Myocyte (in vitro differentiated cells): ENCODE data around the gene ELFN1. TPM values are rescaled to one million over a fixed set of nuclear protein-coding genes. Genes with fewer than 3 reads are reported as not detected.
"Not testable (repeated sequence)": the region's sequence is repeated elsewhere in the genome, so short reads cannot be mapped to it uniquely, and the experiment has no call there.

Source experiments
- DNase-seq: peaks from one replicate; pipeline ENCODE4 v3.0.0-alpha.2; 2012; ENCODE audit warnings: low read depth
- total RNA-seq: library from RNA; depleted of rRNA; stranded (reverse); fragments of >200 nt; gene quantifications from 2 replicates; pipeline ENCODE4 v1.2.3, GENCODE V29; 2014

Gene ELFN1
- total RNA-seq, 1 donor from 2014 or later, result not detected

DNA sequence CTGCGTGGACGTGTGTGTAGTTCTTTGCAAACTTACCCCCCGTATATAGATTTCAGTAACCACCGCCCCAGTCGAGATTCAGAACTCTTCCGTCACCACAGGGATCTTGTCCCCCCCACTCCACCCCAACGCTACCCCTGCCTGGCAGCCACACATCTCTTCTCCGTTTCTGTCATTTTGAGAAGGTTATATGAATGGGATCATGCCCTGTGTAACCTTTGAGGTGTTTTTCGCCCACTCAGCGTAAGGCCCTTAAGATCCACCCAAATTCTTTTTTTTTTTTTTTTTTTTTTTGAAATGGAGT is 83.4 kb downstream of the ELFN1 start:
- no peak for DNase-seq

DNA sequence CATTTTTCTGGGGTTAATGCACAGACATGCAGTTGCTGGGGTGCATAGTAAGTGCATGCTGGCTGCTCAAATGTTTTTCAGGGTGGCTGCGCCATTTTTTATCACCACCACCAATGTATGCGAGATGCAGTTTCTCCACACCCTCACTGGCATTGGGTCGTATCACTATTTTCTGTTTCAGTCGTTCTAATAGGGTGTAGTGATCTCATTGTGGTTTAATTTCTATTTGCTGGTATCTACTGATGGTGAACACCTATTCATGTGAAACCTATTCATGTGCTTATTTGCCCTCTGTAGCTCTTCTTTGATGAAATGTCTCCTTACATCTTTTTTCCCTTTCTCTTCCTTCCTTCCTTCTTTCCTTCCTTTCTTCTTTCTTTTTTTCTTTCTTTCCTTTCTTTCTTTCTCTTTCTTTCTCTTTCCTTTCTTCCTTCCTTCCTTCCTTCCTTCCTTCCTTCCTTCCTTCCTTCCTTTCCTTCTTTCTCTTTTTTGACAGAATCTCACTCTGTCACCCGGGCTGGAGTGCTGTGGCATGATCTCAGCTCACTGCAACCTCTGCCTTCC is 84.3 kb downstream of the ELFN1 start:
- DNase-seq, result no peak

DNA sequence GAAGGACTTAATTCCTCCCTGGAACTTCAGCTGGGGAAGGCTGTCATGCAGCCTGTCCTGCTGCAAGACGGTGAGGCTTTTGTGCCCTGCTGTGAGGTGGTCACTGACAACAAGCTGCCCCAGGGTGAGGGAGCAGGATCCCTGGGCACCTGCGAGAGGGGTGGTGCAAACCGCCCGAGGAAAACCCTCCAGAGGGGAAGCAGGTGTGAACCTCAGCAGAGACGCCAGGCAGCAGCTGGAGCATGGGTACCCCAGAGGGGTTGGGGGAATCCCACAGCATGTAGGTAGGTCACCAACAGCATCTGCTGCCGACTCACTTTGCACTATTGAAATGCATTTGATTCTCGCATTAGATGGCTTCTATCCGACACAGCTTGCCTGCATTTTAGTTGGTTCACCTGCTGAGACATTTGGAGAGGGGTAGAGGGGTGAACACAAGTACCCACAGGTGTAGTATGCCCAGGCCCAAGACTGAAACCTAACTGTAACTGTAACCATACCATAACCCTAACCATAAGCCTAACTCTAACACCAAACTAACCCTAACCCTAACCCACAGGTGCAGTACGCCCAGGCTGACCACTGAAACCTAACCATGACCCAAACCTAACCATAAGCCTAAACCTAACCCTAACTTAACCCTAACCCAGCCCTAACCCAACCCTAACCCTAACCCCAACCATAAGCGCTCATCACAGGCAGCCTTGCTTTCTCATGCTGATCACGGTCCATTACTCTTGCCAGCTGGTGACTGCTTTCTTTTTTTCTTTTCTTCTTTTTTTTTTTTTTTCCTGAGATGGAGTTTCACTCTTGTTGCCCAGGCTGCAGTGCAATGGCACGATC is 85.9 kb downstream of the ELFN1 start:
- no peak for DNase-seq

DNA sequence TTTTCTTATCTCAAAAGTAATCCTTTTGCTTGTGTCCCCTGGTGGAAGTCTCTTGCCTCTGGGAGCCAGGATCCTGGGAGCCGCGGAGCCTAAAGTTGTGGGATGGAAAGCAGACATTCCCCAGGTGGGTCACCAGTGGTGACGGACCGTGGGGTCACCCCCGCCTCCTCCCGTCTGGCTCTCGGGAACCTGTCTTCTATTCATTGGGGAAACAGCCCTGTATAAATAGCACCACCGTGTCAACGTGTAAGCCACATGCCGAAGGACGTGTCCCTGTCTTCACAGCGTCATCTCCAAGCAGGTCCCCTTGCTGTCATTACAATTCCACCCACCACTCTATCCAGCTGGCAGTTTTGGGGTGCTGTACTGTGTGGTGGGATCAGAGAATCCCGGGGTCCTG is 87.5 kb downstream of the ELFN1 start:
- DNase-seq, result no peak

DNA sequence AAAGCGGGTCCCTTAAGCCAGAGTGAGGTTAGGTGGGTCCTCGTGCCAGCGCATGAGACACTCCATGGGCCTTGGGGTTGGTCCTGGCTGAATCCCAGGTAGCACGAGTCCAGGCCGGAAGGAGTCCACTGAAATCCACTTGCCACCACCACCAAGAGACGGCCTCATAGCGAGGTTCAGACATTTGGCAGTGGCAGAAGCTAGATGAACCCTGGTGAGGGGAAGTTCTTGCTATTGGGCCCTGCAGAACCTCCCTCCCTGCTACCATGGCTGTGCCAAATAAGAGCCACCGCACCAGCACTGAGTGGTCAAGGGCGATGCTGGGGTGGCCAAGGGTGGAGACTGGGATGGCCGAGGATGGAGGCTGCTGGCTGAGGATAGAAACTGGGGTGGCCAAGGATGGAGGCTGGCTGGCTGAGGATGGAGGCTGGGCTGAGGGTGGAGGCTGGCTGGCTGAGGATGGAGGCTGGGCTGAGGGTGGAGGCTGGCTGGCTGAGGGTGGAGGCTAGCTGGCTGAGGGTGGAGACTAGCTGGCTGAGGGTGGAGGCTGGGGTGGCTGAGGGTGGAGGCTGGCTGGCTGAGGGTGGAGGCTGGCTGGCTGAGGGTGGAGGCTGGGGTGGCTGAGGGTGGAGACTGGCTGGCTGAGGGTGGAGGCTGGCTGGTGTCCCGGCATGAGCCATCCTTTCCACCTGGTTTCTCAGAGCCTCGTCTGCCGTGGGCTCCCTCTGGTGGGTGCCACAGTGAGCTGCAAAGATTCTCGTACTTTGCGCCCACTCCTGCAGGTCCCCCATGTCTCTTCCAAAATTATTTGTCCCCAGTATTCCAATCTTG is 88.2 kb downstream of the ELFN1 start:
- DNase-seq, result peak; percentile 48

DNA sequence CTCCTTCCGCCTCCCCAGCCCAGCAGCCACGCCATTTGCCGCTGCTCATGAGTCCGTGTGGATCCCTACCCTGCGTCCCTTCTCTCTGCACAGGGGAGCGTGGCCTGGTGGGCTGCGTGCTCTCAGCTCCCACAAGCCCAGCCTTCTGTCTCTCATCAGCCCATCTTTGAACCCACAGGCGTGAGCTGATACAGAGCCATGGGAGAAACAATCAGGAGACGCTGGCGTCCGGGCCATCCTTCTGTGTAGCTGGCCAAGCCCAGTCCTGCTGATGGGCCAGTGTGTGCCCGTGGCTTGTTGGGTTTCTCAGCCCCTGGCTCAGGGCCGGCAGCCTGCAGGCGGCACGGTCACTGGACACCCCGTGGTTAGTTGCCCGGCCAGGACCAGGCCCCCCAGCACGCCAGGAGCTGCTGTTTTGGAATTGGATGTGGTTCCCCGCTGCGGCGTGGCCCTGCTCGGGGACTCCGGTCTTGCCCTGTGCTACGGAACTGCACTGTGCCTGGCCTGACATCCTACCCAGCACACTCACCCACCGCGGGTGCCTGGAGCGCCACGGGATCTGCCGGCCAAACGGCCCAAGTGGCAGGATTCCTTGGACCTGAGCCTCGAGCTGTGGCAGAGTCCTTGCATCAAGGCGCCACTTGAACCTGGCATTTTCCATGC is 88.9 kb downstream of the ELFN1 start:
- no peak for DNase-seq

DNA sequence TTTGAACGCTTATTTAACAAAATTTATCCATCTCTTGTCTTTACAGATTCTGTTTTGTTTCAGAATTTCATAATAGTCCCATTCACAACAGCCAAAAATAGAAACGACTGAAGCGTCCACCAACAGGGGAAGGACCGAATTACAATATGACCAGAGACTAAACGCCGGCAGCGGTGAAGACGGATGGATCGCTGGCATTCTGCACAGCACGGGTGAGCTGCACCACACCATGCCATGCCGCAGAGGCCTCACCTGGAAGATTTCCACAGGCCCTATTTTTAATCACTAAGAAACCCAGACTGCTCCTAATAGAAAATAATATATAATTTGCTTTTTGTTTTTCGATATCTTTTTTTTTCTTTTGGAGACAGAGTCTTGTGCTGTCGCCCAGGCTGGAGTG is 91.0 kb downstream of the ELFN1 start:
- DNase-seq, result no peak

DNA sequence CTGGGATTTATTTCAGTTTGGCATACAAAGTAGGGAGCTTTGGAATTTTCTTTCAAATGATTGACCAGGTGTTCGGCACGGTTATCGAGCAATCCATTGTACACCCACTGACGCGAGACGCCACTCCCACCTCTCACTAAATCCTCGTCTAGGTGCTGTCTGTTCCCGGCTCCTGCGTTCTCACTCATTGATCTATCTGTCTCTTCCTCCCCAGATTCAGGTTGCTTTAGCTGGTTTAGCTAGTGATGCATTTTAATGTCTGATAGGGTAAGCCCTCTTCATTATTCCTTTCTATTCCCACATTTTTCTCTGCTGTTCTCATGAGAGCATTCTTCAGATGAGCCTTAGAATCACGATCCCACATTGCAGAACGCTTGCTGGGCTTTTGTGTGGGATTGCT is 91.7 kb downstream of the ELFN1 start:
- DNase-seq, result no peak

DNA sequence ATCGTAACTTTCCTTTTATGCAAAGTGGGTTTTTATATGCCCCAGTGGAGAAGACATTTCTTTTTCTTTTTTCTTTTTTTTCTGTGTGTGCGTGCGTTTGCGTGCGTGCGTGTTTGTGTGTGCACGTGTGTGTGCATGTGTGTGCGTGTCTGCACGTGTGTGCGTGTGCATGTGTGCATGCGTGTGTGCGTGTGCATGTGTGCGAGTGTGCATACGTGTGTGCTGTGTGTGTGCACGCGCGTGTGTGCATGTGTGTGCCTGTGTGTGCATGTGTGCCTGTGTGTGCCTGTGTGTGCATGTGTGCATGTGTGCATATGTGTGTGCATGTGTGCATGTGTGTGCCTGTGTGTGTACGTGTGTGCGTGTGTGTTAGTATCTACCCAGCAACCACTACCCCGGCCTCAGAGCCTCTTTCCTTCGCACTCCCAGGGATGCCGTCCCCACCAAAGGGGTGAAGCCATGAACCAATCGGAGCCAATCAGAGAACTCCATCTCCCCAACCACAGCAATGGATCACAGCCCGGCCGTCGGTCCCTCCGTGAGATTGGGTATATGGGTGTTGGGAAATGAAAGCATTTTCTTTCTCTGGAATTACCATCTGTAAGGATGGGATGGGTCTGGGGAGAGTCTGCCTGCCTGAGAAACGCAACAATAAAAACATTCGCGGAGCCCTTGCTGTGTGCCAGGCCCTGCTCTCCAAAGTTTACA is 92.3 kb downstream of the ELFN1 start:
- DNase-seq, result no peak

DNA sequence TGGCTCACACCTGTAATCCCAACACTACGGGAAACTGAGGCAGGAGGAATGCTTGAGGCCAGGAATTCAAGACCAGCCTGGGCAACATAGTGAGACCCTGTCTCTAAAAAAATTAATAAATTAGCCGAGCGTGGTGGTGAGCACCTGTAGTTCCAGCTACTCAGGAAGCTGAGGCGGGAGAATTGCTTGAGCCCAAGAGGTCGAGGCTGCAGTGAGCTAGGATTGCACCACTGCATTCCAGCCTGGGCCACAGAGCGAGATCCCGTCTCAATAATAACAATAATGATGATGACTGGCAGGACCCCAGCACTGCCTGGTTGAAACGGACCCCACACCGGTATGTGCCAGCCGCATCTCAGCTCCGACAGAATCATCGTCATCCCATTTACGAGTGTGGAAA is 93.0 kb downstream of the ELFN1 start:
- no peak for DNase-seq

DNA sequence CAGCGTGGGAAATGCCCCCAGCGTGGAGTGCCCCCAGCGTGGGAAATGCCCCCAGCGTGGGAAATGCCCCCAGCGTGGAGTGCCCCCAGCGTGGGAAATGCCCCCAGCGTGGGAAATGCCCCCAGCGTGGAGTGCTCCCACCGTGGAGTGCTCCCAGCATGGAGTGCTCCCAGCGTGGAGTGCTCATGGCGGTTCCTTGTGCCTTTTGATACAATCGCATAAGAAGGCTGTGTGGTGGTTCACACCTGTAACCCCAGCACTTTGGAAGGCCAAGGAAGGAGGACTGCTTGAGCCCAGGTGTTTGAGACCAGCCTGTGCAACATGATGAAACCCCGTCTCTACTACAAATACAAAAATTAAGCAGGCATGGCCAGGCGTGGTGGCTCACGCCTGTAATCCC is 93.8 kb downstream of the ELFN1 start:
- not testable (repeated sequence) for DNase-seq

DNA sequence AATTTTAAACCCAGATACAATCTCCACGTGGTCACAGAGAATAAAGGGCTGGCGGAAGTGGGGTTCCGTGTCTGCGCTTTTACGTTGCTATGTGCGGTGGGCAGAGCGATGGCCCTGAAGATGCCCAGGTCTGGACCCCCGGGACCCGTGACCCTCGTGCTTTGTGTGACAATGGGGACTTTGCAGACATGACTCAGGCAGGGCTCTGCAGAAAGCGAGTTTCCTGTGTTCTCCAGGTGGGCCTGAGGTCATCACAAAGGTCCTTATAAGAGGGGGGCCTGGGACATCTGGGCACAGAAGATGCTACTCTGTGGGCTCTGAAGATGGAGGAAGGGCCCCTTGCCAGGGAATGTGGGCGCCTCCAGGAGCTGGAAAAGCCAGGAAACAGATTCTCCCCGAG is 95.3 kb downstream of the ELFN1 start:
- no peak for DNase-seq

DNA sequence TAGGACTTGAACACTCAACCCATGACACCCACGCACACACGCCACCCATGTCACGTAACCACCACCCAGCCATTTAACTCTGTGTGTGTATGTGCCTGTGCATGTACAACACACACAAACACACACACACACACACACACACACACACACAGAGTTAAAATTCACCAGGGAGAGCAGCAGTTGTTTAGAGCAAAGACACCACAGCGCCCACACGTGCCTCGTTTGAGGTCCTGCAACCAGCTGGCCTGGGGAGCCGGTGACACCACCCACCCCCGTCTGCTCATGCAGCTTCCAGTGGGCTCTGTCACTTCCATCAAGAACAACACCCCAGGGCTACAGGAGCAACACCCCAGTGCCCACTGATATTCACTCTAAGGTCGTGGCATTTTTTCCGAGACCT is 97.4 kb downstream of the ELFN1 start:
- DNase-seq, result no peak

DNA sequence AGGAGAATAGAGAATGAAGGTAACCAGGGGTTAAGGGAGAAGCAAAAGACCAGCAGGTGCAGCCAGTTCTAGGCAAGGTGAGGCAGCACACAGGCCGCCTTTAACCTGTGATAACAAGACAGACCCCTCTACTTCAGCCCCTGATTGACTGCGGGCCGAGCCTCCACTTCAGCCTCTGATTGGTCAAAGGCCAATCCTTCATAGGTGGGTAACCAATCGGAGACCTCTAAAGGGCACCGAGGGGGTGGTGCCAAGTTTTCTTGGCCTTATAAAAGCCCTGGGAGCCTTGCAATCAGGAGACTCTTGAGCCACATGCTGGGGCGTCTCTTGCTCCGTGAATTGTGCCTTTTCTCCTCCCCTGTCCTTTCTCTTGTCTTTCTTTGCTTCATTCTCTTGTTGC is 98.8 kb downstream of the ELFN1 start:
- DNase-seq, result no peak

DNA sequence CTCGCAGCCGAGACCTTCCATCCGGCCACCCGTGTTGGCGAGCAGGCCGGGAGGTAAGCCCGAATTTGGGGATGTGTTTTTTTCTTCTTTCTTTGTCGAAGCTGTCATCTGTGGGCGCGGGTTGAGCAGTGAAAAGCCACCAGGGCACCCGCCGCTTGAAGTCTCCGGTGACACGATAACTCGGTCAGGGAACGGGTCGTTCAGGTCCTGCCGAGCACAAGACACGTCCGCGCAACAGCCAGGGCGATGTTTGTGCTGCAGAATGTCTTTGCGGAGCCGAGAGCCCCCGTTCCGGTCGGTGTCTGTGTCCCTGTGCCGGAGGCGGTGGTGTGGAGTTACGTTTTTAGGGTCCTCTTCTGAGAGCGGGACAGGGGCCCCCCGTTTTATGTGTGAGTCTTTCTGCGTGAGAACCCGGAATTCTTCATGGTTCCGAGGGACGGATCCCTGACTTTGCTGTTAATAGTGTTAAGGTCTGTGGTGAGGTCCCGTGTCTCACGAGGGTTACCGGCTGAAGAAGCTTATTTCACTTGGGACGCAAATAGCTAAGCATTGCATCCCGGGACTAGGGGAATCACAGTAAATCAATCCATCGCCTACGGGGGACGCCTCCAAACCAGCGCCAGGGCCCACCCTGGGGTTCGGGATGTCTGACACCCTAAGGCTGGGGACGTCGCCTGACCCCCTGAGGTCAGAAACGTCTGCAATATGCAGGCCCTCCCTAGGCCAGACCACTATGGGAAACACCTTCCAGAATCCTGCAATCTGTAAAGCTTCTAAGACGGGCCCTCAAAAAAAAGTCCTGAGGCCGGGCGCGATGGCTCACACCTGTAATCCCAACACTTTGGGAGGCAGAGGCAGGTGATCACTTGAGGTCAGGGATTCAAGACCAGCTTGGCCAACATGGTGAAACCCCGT is 99.5 kb downstream of the ELFN1 start:
- no peak for DNase-seq

DNA sequence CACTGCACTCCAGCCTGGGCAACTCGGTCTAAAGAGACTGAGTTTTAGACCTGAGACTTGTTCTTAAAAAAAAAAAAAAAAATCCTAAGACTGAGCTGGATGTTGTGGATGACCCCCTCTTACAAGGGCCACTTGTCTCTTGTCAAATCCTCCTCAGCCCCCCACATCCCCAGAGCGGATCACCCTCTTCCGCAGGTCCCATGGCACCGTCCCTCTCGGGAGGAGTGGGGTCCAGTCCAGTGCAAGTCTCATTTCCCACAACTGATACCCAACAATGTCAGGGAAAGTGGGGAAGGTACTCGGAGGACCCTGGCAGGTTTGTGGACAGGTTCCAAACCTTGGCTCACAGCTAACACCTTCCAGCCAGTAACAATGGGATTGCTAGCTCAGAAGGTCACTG is 100.3 kb downstream of the ELFN1 start:
- no peak for DNase-seq

DNA sequence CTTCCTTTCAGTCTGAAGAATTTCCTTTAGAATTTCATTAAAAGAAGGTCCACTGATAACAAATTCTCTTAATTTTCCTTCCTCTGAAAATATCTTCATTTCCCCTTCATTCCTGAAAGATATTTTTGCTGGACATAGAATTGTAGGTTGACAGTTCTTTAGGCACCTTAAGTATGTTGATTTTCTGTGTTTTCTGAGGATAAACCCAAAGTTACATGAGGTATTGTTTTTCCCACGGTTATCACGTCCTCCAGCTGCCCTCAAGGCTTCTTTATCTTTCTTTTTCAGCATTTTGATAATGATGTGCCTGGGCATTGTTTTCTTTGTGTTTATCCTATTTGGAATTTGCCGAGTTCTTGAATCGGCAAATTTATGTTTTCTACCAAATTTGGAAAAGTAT is 105.3 kb downstream of the ELFN1 start:
- no peak for DNase-seq

DNA sequence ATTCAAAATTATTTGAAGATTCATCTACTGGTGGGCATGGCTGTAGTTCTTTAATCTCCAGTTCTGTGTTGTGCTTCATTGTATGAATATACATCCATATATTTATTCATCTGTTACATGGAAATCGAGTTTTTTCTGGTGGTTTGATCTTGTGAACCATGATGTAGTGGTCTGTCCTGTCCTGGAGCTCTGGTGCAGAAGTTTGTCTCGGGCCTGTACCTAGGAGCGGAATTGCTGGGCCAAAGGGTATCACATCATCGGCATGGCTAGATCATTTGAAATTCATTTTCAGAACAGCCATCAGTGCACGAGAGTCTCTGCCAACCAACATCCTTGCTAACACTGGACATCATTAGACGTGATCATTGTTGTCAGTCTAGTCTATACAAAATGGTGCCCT is 107.0 kb downstream of the ELFN1 start:
- no peak for DNase-seq

DNA sequence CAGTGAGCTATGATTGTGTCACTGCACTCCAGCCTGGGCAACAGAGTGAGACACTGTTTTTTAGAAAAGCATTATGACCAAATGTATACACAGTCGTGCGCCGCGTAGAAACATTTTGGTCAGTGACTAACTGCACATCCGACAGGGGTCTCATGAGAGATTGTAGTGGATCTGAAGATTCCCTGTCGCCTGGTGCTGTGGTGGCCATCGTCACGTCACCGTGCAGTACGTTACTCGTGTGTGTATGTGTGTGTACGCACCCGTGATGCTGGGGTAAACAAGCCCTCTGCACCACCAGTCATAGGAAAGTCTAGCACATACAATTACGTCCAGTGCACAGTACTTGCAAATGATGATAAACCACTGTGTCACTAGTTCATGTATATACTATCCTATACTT is 109.4 kb downstream of the ELFN1 start:
- DNase-seq, result no peak

DNA sequence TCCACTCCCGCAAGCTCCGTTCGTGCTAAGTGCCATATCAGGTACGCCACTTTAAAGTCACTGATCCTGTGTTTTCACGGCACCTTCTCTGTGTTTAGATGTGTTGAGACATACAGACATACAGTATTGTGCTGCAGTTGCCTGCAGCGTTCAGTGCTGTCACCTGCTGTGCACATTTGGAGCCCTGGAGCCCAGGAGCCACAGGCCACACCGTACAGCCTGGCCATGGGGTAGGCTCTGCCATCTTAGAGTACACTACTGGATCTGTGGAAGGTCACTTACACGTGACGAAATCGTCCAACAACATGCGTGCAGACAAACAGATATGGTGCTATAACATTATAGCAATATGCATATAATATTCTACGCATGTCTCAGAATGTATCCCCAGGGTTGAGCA is 111.3 kb downstream of the ELFN1 start:
- DNase-seq, result no peak
